ENCODE results near the gene ZNF862.
"Not testable (repeated sequence)": the region's sequence is repeated elsewhere in the genome, so short reads cannot be mapped to it uniquely, and the experiment has no call there.

ZNF862 gene

DNA sequence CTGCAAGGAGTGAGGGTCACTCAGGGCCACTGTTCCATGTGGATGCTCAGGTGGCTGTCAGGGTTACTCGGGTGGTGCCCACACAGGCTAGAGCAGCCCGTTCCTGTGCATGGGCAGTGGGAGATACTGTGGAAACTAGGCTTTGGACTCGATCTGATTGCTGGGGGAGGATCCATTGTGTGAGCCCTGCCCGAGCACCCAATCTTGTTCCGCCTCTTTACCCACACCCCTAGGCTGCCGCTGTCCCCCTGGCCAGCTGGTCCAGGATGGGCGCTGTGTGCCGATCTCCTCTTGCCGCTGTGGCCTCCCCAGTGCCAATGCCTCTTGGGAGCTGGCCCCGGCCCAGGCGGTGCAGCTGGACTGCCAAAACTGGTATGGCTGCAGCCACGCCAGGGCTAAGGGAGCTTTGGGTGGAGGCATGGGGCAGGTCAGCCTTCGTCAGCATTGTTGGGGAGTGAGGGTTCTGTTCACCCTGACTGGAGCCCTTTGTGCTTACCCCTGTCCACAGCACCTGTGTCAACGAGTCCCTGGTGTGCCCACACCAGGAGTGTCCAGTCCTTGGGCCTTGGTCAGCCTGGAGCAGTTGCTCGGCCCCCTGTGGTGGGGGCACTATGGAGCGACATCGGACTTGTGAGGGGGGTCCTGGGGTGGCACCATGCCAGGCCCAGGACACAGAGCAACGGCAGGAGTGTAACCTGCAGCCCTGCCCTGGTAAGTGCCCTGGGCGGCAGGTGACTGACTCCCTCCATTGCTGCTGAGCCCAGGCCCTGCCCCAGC lies 12.4 kb upstream of the ZNF862 start:
- DNase-seq = no peak

DNA sequence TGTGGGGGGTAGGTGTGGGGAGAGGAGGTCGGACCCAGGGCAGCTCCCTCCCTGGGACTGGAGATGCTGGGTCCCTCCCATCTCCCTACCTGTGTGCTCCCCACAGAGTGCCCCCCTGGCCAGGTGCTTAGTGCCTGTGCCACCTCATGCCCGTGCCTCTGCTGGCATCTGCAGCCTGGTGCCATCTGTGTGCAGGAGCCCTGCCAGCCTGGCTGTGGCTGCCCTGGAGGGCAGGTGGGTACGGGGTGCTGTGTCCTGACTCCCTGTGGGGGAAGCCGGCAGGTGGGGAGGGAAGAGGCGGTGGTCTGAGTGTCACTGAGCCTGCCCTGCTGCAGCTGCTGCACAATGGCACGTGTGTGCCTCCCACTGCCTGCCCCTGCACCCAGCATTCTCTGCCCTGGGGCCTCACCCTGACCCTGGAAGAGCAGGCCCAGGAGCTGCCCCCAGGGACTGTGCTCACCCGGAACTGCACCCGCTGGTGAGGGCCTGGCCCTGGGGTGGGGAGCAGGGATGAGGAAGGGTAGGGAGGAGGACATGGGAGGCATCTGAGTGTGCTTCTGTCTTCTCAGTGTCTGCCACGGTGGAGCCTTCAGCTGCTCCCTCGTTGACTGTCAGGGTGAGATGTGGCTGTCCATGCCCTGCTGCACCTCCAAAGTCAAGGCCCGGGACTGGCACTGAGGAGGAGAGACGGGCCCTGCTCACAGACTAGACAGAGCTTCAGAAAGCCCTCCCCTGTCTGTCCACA lies 11.7 kb upstream of the ZNF862 start:
- no peak for DNase-seq

DNA sequence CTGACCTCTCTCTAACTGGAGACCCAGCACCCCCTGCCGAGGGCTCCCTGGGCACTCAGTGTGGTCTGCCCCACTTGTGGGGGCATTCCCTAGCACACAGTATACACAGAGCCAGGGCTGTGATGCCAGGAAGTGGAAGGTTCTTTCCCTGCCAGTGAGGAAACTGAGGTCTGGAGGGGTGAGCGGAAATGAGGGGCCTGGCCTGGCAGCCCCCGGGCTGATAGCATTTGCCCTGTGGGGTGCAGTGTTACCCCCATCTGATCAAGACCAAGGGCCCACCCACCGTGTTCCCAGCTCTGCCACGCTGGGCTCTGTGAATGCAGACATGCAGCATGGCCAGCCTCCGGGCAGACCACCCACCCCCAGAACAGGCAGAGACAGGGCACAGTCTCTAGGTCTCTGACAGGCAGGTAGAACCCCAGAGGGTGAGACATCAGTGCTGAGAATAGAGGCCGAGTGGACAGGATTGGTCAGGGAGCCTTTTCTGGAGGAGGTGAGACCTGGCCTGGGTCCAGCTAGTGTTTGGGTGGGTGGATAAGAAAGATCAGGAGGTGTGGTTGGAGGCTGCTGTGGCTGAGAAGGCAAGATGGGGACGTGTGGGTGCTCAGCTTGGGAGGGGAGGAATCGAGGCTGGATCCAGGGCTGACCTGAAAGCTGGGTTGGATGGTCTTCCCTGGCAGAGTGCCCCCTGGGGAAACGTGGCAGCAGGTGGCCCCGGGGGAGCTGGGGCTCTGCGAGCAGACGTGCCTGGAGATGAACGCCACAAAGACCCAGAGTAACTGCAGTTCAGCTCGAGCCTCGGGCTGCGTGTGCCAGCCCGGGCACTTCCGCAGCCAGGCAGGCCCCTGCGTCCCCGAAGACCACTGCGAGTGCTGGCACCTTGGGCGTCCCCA lies 10.8 kb upstream of the ZNF862 start:
- DNase-seq = no peak

DNA sequence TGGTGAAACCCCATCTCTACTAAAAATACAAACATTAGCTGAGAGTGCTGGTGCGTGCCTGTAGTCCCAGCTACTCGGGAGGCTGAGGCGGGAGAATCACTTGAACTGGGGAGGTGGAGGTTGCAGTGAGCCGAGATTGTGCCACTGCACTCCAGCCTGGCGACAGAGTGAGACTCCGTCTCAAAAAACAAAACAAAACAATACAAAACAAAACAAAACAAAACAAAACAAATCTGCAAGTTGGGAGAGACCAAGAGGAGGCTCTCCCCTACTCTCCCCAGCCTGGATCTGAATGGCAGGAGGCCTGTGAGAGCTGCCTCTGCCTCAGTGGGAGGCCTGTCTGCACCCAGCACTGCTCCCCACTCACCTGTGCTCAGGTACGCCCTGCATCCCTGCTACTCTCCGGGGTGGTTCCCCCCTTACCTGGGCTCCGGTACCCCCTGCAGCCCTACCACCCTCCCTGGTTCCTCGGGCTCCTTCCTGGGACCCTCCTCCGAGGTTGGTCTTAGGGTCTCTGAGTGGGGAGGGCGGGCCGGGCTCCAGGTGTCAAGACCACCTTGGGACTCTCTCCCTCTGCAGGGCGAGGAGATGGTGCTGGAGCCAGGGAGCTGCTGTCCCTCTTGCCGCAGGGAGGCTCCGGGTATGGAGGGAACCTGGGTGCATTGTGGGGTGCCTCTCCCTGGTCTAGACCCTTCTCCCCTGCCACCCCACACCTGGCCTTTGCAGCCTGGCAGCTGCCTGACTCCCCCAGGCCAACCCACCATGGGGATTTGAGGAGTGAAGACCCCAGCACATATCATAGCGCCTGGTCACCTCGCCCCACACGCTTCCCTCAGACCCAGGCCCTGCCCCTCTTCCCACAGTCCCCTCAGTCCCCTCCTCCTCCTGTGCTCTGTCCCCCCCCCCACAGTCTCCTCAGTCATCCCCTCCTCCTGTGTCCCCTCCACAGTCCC lies 9.5 kb upstream of the ZNF862 start:
- DNase-seq = no peak

DNA sequence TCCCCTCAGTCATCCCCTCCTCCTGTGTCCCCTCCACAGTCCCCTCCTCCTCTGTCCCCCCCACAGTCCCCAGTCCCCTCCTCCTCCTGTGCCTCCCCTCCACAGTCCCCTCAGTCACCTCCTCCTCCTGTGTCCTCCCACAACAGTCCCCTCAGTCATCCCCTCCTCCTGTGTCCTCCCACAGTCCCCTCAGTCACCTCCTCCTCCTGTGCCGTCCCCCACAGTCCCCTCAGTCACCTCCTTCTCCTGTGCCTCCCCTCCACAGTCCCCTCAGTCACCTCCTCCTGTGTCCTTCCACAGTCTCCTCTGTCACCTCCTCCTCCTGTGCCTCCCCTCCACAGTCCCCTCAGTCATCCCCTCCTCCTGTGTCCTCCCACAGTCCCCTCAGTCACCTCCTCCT lies 7.6 kb upstream of the ZNF862 start:
- DNase-seq = not testable (repeated sequence)

DNA sequence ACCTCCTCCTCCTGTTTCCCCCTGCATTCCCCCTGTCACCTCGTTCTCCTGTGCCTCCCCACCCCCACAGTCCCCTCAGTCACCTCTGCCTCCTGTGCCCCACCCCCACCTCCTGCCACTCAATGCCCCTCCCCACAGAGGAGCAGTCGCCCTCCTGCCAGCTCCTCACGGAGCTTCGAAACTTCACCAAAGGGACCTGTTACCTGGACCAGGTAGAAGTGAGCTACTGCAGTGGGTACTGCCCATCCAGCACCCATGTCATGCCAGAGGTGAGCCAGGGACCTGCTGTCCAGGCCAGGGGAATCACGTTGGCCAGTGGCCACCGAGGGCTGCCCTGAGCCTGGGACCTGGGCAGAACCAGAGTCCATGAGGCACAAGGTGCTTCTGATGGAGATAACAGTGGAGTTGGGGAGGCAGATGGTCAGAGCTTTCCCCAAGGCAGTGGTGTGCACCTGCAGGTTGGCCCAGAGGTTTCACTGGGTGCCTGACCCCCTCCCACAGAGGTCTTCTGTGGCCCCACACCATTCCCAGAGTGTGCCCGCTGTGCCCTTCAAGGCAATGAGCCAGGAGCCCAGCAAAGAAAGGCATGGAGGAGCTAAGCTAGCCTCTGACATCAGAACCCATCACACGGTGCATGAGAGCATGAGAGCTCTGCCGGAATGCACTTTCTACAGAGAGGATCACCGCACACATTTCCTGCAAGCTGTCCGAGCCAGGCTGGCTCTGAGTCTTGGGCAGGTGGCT lies 7.0 kb upstream of the ZNF862 start:
- no peak for DNase-seq

DNA sequence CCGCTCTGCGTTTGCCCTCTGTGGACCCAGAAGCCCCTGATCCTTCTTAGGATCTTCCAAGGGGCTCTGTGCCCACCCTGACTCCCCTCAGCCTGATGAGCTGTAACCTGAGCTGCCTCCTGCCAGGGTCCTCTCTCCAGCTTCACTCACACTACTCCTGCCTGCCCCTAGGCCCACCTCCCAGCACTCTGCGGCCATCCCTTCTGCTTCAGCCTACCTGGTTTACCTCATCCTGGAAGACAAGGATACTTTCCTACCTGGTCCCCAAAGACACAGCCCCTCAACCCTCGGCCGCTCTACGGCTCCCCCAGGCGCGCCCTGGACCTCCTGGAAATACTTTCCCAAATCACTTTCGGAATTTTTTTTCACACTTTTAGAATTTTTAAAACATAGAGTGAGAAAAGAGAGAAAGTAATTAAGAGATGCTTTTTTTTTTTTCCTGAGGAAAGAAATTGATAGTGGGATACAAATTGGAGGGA lies 6.4 kb upstream of the ZNF862 start:
- no peak for DNase-seq

DNA sequence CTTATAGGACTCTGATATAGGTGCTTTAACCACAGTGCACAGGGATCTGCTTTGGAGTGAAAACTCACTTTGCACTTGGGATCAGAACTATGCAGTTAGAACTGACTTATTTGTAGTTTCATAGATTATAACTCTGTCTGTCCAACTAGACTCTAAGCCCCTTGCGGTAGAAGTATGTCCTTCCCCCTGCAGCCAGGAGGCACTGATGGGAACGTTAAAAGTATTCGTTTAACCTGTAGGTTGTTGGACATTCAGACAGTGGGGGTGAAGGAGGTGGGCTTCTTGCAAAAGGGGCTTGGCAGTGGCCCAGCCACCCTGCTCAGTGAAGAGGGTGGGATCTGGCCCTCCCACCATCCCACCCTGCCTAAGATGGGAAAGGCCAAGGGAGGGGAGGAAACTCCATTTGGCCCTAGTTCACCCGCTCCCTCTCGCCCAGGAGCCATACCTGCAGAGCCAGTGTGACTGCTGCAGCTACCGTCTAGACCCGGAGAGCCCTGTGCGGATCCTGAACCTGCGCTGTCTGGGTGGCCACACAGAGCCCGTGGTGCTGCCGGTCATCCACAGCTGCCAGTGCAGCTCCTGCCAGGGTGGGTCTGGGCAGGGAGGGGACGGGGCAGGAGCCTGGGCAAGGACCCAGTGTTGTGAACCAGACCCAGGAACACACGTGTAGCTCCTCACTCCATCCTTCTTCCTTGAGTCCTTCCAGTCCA lies 5.7 kb upstream of the ZNF862 start:
- DNase-seq = no peak

DNA sequence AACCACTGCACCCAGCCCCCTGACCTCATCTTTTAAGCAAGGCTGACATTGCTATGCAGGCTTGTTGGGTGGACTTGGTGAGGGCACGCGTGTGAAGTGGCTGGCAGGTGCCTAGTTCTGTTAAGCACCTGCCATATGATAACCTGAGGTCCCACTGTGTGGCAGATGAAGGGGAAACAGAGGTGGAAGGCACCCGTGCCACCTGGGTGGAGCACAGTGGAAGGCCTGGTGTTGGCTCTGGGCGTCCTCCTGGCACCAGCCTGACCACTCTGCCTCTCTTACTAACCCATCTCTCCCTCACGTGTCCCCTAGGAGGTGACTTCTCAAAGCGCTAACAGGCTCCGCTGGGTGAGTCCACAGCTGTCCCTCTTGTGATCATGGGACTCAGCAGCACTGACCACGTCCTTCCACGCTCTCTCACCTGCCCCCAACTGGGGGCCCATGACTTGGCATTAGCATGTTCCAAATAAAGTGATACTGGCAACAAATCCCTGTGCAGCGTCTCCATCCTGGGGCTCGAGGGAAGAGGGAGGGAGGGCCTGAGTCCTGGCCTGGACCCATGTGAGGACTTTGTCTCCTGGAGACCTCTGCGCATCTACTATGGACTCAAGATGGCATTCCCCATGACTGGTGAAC lies 4.6 kb upstream of the ZNF862 start:
- no peak for DNase-seq

DNA sequence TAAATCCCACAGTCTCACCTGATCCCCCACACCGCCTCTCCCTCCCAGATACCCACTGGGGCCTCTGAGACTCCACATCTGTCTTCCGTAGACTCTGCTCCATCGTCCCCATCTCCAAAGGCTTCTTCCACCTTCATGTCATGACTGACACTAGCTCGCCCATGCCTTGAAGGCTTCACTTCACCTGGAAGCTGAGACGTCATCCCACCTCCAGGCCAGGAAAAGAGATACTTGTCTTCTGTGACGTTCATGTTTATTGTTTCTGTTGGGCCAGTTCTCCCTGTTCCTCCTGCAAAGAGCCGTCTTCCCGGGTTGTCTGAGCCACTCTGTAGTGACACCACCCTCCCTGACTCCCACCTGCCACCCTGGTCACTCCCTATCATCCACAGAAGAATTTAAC lies 3.6 kb upstream of the ZNF862 start:
- no peak for DNase-seq

DNA sequence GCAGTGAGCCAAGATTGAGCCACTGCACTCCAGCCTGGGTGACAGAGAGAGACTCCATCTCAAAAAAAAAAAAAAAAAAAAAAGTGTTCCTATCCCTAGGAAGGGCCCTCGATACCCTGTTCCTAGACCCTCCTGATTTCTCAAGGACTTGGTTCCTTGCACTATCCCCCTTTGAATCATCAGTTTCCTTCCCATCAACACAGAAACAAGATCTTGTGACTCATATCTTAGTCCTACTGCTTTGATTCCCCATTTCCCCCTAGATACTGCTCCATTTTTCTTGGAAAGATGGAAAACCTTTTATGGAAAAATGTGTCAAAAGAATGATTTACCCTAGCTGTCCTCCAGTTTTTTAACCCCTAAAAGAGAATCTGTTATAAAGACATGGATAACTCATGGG lies 1.7 kb upstream of the ZNF862 start:
- no peak for DNase-seq

DNA sequence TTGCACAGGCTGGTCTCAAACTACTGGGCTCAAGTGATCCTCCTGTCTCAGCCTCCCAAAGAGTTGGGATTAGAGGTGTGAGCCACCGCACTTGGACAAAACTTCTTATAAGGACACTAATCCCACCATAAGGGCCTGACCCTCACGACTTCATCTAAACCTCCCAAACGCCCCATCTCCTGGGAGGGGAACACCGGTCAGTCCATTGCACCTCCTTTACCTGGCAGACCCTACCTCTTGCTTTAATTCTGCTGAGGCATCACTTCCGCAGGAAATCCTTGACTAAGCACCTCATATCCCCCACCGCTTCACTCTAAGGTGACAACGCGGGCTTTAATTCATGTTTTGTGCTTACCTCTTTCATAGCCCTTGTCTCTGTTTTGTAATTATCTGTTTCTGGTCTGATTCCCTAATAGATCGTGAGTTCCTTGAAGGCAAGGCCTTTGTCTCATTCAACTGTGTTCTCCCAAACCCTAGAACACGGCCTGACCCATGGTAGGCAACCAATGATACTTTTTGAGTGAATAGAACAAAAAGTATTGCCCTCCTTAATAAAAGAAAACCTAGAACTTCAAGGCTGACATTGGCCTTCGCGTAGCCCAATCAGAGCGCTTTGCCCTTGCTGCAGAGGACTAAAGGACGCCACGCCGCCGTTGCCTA lies 481 bp upstream of the ZNF862 start:
- DNase-seq = no peak

DNA sequence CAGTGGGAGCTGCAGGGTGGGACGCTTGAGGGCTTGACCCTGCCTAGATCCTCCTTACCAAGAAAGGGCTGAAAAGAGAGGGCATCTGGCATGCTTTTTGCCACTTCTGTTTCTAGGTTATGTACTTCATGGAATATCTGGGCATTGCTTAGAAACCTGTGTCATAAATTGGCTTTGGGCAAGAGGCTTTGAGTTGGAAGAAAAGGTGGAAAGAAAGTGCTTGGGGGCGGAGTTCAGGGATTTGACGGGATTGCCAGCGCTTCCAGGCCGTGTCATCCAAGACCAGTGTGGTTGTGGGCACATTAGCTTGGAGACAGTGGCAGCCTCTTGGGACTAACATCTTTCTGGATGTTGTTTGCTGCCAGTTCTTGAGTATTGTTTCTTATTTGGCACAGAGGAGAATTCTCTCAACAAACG lies 825 bp downstream of the ZNF862 start:
- no peak for DNase-seq

DNA sequence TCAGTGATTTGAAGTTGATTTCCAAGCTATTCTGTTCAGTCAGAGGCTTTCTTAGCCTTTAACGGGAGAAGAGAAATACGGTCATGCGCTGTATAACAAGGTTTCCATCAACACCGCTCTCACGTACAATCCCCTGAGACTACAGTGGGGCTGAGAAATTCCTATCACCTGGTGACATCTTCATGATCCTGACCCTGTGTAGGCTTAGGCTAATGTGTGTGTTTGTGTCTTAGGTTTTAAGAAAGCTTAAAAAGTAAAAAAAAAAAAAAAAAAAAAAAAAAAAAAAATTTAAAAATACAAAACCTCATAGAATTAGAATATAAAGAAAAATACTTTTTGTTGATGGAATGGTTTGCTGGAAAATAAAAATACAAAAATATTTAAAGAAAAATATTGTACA lies 1.8 kb downstream of the ZNF862 start:
- DNase-seq = no peak

DNA sequence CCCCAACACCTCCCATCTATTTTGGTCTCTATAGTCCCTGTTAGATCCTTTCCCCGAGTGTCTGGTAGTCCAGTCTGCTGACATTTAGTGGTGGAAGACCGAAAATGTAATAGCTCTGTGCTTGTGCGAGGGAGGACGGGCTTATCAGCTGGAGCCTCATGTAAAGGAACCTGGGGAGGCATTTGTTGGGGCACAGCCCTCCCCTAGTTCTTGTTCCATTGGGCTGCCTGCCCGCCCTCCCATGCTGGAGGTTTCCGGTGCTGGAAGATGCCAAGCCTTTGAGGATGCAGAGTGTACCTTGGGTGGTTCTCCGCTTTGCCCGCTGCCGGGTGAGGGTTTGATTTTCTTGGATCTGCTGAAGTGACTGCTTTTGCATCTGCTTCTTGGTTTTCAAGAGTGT lies 5.4 kb downstream of the ZNF862 start:
- DNase-seq = no peak

DNA sequence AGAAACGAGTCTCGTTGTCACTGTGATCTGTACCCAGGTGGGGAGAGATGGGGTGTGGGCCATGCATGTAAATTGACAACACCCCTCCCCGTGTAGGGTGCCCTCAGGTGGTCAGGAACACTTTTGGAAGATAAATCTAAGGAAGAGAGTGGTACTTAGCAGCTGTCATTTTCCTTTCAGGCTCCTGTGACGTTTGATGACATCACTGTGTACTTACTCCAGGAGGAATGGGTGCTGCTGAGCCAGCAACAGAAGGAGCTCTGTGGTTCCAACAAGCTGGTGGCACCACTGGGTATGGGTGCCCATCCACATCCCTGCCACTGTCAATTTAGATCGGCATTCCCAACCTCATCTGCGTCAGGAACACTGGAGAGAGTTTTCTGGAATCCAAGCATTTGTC lies 6.3 kb downstream of the ZNF862 start:
- DNase-seq = no peak

DNA sequence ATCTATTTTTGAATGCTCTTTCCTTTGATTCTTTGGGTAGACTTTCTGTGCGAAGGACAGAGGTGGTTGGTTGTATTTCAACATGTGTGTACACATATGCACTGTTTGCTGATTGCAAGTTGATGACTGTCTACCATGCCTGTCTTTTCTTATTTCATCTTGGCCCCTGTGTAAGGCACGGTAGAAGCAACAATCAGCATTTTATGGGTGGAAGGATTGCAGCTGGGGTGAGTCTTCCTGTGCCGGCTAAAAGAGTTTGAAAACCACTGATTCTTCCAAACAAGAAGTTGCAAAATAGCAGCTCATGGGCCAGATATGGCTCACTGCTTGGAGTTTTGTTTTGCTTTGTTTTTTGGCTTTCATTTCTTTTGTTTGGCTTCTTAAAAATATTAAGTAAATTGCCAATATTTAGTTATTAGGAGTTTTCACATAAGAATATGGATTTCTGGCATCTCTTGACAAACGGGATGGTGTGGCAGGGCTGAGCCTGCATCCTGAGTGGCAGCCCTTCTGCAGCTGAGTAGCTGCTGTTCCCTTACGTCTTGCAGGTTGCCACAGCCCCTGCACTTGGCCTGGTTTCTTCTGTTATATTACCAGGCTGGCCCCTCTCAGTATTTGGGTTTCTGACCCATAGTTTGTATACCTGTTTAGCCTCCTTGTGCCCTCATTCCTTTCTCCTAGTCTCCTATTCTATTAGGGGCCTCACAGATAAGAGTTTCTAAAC lies 7.2 kb downstream of the ZNF862 start:
- DNase-seq = no peak

DNA sequence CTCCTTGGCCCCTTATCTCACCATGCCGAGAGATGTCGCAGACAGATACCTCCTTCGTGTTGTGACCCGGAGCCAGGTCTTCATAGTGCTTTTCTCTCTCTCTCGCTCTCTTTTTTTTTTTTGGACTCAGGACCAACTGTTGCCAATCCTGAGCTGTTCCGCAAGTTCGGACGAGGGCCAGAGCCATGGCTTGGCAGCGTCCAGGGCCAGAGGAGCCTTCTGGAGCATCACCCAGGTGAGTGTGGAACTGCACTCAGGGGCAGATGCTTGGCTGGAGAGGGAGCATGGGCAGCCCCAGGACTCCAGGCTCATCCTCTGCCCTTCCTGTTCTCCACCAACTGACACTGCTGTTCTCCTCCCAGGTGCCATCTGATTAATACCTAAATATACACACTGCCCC lies 7.8 kb downstream of the ZNF862 start:
- no peak for DNase-seq

DNA sequence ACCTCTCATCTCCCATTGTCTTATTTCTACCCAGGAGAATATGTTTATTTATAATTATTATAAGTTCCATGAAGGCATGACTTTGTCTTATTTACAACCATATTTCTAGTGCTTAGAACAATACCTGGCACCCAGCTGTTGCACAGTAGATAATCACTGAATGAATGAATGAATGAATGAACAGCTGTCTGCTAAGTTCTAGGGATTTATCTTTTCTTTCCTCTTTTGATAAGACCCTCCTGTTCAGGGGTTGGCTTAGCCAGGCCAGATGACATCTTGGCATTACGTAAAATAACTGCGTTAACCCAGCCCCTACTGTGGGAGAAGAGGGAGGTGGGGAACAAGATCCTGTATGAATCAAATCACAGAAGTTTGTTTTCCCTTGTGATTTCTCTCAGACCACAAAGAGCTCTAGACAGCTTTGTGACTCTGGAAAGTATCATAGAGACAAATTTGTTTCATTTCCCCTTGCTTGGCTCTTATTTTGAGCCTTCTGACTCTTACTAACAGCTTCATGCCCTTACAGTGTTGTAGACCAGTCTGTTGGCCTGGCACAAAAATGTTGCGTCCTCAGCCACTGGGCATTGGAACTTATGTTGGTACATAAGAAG lies 8.4 kb downstream of the ZNF862 start:
- DNase-seq = no peak

Measured in activated CD4-positive, CD25-positive, alpha-beta regulatory T cell (primary cell).